ENCODE measurements around the gene FBXL7. TPM values are rescaled to one million over a fixed set of nuclear protein-coding genes. Genes with fewer than 3 reads are reported as not detected.

FBXL7 gene
- total and polyA plus RNA-seq, 12 donors = 8.7 to 33.4 (median 23.5) TPM

DNA sequence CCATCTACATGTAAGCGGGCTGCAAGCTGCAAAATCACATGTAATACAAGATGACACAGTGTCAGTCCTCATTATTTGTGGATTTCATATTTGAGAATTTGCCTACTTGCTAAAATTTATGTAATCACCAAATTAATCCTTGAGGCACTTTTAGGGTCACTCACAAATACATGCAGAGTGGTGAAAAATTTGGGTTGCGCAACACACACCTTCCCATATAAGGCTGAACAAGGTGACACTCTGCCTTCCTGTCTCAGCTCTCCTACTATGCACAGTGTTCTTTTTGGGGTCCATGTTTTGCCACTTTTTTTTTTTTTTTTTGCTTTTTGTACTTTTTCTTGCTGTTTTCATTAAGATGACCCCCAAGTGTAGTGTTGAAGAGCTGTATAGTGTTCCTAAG lies 111.0 kb downstream of the FBXL7 start:
- no peak overlapping the region for H3K4me3 ChIP-seq
- TF ChIP-seq, protein P1, sequence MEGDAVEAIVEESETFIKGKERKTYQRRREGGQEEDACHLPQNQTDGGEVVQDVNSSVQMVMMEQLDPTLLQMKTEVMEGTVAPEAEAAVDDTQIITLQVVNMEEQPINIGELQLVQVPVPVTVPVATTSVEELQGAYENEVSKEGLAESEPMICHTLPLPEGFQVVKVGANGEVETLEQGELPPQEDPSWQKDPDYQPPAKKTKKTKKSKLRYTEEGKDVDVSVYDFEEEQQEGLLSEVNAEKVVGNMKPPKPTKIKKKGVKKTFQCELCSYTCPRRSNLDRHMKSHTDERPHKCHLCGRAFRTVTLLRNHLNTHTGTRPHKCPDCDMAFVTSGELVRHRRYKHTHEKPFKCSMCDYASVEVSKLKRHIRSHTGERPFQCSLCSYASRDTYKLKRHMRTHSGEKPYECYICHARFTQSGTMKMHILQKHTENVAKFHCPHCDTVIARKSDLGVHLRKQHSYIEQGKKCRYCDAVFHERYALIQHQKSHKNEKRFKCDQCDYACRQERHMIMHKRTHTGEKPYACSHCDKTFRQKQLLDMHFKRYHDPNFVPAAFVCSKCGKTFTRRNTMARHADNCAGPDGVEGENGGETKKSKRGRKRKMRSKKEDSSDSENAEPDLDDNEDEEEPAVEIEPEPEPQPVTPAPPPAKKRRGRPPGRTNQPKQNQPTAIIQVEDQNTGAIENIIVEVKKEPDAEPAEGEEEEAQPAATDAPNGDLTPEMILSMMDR (IDR thresholded peaks at IDR 0.05) = no peak
- no peaks in the 10 kb centered on the region for H3K27me3 ChIP-seq
- intact Hi-C loops (cut with DNase I) = no loop called here
- H3K4me1 ChIP-seq = peaks cover 0 to 31% (median 19%) of the 10 kb centered on the region in 9 donors
- H3K36me3 ChIP-seq = no peaks in the 10 kb centered on the region
- no peaks in the 10 kb centered on the region for H3K9me3 ChIP-seq
- ATAC-seq = no peak
- WGBS, 2 donors = 98 to 99% methylated on average over 2 of the region's 2 CpGs
- H3K27ac ChIP-seq = no peak overlapping the region
- DNase-seq = no peak

DNA sequence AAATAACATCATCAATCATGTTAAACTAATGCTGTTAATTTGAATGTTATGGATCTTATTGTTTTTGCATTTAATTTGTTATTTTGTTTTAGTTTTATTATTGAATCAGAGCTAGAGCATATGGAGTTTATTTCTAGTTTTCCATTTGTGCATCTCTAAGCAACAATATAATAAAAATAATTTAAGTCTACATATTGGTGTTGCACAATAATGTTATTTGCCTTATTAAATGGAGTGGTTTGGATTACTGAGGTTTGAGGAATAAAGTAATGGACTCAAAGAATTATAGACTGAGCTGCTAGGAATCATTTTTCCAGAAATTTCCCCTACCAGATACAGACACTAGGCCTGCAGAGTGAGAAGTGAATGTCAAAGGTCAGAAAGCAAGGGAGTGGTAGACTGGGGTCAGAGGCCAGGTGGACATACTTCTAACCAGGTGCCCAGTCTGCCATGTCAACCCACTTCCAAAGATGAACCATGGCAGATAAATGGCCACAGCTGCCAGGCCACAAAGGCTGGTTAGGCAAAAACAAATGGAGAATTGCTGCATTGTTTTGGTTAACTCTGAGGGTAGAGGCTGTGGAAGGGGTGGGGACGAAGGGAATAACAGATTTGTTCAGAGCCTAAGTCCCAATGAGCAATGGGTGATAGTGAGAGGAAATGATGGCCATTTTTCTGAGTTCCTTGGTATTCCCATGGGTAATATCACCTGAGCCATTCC lies 113.1 kb downstream of the FBXL7 start:
- intact Hi-C loops (cut with DNase I) = no loop called here
- whole genome bisulfite sequencing, 2 donors = 96 to 97% methylated on average over 1 of the region's 1 CpG
- H3K4me1 ChIP-seq = peaks cover 0 to 20% (median 13%) of the 10 kb centered on the region in 9 donors

DNA sequence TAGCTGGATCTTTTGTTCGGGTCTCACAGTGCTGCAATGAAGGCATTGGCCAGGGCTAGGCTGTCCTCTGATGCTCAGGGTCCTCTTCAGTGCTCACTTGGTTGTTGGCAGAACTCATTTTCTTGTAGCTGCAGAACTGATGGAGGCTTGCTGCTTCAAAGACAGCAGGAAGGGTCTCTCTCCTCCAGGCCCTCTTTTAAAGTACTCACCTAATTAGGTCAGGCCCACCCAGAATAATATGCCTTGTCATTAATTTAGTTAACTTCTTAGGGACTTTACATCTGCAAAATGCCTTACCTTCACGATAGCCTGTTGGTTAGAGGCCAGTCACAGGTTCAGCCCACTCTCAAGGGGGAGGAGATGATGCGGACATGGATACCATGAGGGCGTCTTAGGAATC lies 114.7 kb downstream of the FBXL7 start:
- TF ChIP-seq, protein P1 (IDR thresholded peaks at IDR 0.05) = no peak
- H3K36me3 ChIP-seq = peaks cover 0 to 10% (median 0%) of the 10 kb centered on the region in 9 donors
- intact Hi-C loops (cut with DNase I) = no loop called here
- no peak overlapping the region for H3K4me3 ChIP-seq
- no peak overlapping the region for H3K27ac ChIP-seq
- no peaks in the 10 kb centered on the region for H3K27me3 ChIP-seq
- no peak for ATAC-seq
- no peaks in the 10 kb centered on the region for H3K9me3 ChIP-seq
- H3K4me1 ChIP-seq = peaks cover 0 to 22% (median 13%) of the 10 kb centered on the region in 9 donors
- 95 to 96% methylated on average over 4 of the region's 4 CpGs for WGBS, 2 donors
- no peak for DNase-seq

More for the DNA sequence above, 113.1 kb downstream of the FBXL7 start:
- no peak for DNase-seq
- no peaks in the 10 kb centered on the region for H3K27me3 ChIP-seq
- no peak overlapping the region for H3K27ac ChIP-seq
- TF ChIP-seq, protein P1 (IDR thresholded peaks at IDR 0.05) = no peak
- no peak overlapping the region for H3K4me3 ChIP-seq
- no peaks in the 10 kb centered on the region for H3K9me3 ChIP-seq
- no peaks in the 10 kb centered on the region for H3K36me3 ChIP-seq
- ATAC-seq = no peak

DNA sequence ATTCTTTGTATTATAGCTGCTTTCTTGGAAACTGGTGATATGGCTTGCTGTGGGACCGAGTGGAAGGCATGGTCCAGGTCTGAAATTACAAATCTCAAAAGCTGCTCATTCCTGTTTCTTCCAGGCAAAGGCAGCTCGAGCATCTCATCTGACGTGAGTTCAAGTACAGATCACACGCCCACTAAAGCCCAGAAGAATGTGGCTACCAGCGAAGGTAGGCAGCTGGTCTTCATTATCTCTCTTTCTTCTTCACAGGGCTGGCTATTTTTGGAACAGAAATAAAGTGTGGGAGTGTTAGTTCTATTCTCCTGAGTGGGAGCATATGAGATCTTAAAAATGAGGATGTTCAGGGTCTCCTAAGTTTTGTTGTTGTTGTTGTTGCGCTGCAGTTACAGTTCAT lies 115.9 kb downstream of the FBXL7 start:
- peaks cover 0 to 27% (median 12%) of the 10 kb centered on the region in 9 donors for H3K4me1 ChIP-seq
- DNase-seq (no peak), ATAC-seq (no peak)
- H3K4me3 ChIP-seq = no peak overlapping the region
- H3K9me3 ChIP-seq = no peaks in the 10 kb centered on the region
- 57 to 64% methylated on average over 6 of the region's 6 CpGs for WGBS, 2 donors
- TF ChIP-seq, protein P1 (IDR thresholded peaks at IDR 0.05) = no peak
- H3K27ac ChIP-seq = no peak overlapping the region
- no peaks in the 10 kb centered on the region for H3K27me3 ChIP-seq
- H3K36me3 ChIP-seq = peaks cover 0 to 13% (median 0%) of the 10 kb centered on the region in 9 donors
- intact Hi-C loops (cut with DNase I) = no loop called here

All from heart right ventricle (tissue), 16 donors.